ENCODE results near the gene CNTNAP2.

The CNTNAP2 gene

DNA sequence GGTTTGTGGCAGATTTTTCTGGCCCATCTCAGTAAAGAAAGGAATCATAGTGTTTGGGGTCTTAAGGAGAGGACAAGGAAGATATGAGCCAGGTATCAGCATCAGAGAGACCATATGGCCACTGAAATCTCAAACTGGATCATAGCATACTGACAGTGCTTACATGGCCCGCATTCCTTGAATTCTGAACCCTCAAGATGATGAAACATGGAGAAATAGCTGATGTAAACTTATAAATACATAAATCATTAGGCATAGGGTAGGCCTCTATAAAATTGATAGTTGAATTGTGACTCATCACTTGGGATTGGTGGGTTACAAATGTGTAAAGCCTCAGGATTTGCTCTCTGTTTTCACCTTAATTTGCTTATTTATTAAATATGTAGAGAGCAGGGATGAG lies 688.5 kb downstream of the CNTNAP2 start:
- DNase-seq (ENCODE audit: extremely low read depth, low read depth), result no peak
- TF ChIP-seq, protein P1, sequence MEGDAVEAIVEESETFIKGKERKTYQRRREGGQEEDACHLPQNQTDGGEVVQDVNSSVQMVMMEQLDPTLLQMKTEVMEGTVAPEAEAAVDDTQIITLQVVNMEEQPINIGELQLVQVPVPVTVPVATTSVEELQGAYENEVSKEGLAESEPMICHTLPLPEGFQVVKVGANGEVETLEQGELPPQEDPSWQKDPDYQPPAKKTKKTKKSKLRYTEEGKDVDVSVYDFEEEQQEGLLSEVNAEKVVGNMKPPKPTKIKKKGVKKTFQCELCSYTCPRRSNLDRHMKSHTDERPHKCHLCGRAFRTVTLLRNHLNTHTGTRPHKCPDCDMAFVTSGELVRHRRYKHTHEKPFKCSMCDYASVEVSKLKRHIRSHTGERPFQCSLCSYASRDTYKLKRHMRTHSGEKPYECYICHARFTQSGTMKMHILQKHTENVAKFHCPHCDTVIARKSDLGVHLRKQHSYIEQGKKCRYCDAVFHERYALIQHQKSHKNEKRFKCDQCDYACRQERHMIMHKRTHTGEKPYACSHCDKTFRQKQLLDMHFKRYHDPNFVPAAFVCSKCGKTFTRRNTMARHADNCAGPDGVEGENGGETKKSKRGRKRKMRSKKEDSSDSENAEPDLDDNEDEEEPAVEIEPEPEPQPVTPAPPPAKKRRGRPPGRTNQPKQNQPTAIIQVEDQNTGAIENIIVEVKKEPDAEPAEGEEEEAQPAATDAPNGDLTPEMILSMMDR (IDR thresholded peaks at IDR 0.05; ENCODE audit: low read depth, low read length, missing control alignments), result no peak
- H3K4me3 ChIP-seq (replicated peaks; ENCODE audit: low read depth, low read length), result no peak overlapping the region

DNA sequence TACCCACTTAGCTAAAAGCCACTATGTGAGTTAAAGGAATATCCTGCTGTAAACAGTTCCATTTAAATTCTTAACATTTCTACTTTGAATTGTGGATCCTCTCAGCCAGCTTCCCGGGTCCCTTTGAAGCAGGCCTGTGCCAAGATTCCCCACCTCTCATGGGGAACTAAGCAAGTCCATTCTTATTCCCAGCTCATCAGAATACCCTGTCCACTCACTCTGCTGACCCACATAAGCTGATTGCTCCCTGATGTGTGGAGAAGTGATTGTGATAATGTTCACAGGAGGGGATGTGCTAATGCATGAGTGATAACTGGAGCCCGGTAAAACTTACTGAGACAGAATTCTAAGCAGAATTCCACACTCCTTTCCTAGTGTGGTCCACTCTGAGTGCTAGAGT lies 709.7 kb downstream of the CNTNAP2 start:
- TF ChIP-seq, protein P1 (IDR thresholded peaks at IDR 0.05; ENCODE audit: low read depth, low read length, missing control alignments), result no peak
- no peak overlapping the region for H3K4me3 ChIP-seq (replicated peaks; ENCODE audit: low read depth, low read length)
- DNase-seq (ENCODE audit: extremely low read depth, low read depth), result no peak

DNA sequence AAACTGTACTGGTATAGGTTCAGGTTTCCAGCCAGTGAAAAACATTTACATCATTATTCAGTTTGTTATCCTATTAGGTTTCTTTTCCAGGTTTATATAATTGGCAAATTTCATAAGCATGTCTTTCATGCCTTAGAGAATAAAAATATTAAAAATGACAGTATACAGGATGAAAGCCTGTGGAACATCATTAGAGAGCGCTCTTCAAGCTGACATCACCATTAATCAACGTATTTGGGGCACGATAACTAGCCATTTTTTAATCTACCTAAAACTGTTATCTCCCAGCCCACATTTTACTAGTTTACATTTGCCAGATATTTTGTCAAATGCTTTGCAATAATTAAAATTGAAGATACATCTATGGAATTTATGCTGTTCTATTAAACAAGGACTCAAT lies 714.1 kb downstream of the CNTNAP2 start:
- no peak overlapping the region for H3K4me3 ChIP-seq (replicated peaks; ENCODE audit: low read depth, low read length)

DNA sequence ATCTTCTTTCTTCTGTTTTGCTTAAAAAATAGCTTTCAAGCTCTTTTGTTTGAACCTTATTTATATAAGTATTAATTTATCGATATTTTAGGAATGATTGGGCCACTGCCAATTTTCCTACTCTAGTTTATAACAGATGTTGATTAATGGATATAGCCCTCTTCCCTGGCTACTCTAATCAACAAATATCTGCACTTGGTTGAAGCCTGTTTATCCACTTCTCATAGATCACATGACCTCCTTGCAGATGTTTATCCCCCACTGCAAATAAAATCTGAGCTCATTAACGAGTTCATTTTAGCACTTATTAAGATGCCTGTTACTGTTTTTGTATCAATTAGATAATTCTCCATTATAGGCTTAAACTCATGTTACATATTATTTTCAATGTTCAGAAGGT lies 715.3 kb downstream of the CNTNAP2 start:
- TF ChIP-seq, protein P1 (IDR thresholded peaks at IDR 0.05; ENCODE audit: low read depth, low read length, missing control alignments), result no peak
- no peak for DNase-seq (ENCODE audit: extremely low read depth, low read depth)
- H3K4me3 ChIP-seq (replicated peaks; ENCODE audit: low read depth, low read length), result no peak overlapping the region

More for the DNA sequence above, 714.1 kb downstream of the CNTNAP2 start:
- no peak for DNase-seq (ENCODE audit: extremely low read depth, low read depth)
- TF ChIP-seq, protein P1 (IDR thresholded peaks at IDR 0.05; ENCODE audit: low read depth, low read length, missing control alignments), result no peak

DNA sequence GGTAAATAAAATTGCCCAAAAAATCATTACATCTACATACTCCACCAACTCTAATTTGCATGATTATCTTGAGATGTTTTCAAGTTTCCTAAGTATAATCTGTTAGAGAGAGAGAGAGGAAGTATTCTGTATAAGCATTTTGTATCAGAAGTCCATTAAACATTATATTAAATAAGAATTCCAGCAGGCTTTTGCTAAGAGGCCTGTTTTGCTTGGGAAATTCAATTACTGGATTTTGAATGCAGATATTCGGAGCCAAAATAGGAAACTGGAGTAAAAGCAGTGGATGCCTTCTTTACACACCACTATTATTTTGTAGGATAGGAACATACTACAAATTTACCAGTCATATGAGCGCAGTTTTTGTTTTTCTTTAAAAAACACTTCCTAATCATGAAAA lies 727.8 kb downstream of the CNTNAP2 start:
- TF ChIP-seq, protein P1 (IDR thresholded peaks at IDR 0.05; ENCODE audit: low read depth, low read length, missing control alignments), result no peak
- no peak for DNase-seq (ENCODE audit: extremely low read depth, low read depth)

DNA sequence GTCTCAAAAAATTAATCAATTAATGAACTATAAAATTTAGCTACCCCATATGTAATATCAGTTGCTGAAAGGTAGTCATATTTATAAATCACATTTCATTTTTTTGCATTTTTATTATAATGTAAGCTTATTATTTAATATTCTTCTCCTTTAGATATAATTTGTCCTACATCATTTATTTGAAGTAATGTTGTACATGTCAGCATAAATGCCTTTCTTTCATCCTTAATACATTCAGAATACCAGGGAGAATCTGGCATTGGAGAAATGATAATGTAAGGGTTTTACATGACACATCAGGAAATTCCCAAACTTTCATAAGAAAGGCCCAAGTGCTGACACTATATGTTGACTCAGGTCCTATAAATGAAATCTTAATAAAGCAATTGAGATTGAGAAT lies 742.1 kb downstream of the CNTNAP2 start:
- no peak overlapping the region for H3K4me3 ChIP-seq (replicated peaks; ENCODE audit: low read depth, low read length)
- TF ChIP-seq, protein P1 (IDR thresholded peaks at IDR 0.05; ENCODE audit: low read depth, low read length, missing control alignments), result no peak
- DNase-seq (ENCODE audit: extremely low read depth, low read depth), result no peak

More for the DNA sequence above, 727.8 kb downstream of the CNTNAP2 start:
- H3K4me3 ChIP-seq (replicated peaks; ENCODE audit: low read depth, low read length), result no peak overlapping the region

DNA sequence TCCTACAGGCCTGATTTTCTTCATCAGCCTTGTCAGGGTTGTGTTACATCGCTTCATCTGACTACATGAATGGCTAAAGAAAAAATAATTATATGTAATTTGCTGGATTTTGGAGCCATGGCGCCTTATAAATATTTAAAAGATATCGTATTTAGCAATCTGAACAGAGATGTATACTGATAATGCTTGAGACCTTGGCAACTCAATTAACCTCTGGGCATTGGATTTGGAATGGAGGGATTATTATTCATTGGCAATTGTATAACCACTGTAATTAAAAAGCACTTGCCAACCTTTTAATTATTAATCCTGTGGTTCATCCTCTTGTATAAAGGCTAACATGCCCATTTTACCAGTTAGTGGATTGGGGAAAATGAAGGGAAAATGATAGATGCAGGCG lies 745.1 kb downstream of the CNTNAP2 start:
- H3K4me3 ChIP-seq (replicated peaks; ENCODE audit: low read depth, low read length), result no peak overlapping the region
- no peak for DNase-seq (ENCODE audit: extremely low read depth, low read depth)
- TF ChIP-seq, protein P1 (IDR thresholded peaks at IDR 0.05; ENCODE audit: low read depth, low read length, missing control alignments), result no peak
